NB4 (cell line): ENCODE data around the gene SULT4A1.

Experiments used
- CTCF ChIP-seq: IDR thresholded peaks from one replicate; pipeline ENCODE4 v1.5.1; 2012; ENCODE audit warnings: low read depth, low read length
- MAX ChIP-seq: IDR thresholded peaks from 2 replicates; pipeline ENCODE4 v1.6.1; 2011; ENCODE audit warnings: low read depth, low read length
- MYC ChIP-seq: IDR thresholded peaks from 2 replicates; pipeline ENCODE4 v1.6.1; 2011; ENCODE audit warnings: low read depth, low read length
- POLR2A ChIP-seq: IDR thresholded peaks from 2 replicates; pipeline ENCODE4 v1.6.1; 2011; ENCODE audit warnings: mild to moderate bottlenecking; ENCODE audit not compliant: insufficient read length; ENCODE audit errors: extremely low read depth

- TF ChIP-seq CTCF, result no peak
- no peak for TF ChIP-seq POLR2A
- TF ChIP-seq MYC, result no peak
- TF ChIP-seq MAX, result no peak
These were observed 43.4 kb upstream of the SULT4A1 start for GRCh38 chr22:43905681-43906080.
